Measurements from ENCODE around the gene TOM1. TPM values are rescaled to one million over a fixed set of nuclear protein-coding genes. Genes with fewer than 3 reads are reported as not detected.

The TOM1 gene
- total RNA-seq, 1 experiment from 2014 or later = 19.0 TPM

DNA sequence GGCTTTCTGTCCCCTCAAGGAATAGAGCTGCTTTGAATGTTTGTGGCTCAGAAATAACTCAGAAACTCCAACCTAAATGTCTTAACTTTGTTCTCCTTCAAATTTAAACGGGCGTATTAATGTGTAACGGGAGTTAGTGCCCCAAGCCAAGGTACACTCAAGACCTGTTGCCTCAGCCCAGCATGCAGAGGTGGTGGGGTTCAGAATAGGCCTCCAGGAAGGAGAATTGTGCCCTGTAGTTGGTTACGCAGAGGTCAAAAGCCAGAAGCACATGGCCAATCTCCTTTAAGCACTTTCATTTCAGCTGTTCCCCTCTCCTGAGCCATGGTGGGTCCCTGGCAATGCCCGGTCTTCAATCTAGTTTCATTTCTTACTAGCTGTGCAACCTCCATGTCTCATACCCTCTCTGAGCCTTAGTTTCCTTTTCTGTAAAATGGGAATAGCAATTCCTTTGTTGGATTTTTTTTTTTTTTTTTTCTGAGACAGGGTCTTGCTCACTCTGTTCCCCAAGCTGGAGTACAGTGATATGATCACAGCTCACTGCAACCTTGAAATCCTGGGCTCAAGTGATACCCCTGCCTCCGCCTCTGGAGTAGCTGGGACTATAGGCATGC, 85.4 kb downstream of the TOM1 start:
- H4K20me1 ChIP-seq (ENCODE audit: low read length) = no peaks in the 10 kb centered on the region
- no peaks in the 10 kb centered on the region for H3K9me2 ChIP-seq (replicated peaks; ENCODE audit: low read length)
- no peaks in the 10 kb centered on the region for H3K9me3 ChIP-seq (ENCODE audit: low read length)
- ATAC-seq = no peak
- BruUV-seq (replicated peaks) = no TSS peak
- no peak overlapping the region for H3K9ac ChIP-seq (ENCODE audit: low read length)
- intact Hi-C loops (cut with micrococcal nuclease) = no loop called here
- H3K27ac ChIP-seq (ENCODE audit: low read length) = no peak overlapping the region
- ChIA-PET CTCF (no interaction called here), POLR2A (ENCODE audit: unreplicated experiment) (no interaction called here)
- H2AFZ ChIP-seq (ENCODE audit: low read length) = no peak overlapping the region
- H3K4me1 ChIP-seq (ENCODE audit: insufficient read depth, low read length) = peaks cover 13% of the 10 kb centered on the region; the same call in 1 of the 2 replicates
- peaks cover 9% of the 10 kb centered on the region for H3K79me2 ChIP-seq (ENCODE audit: low read length)
- no peak for TF ChIP-seq EZH2 (IDR thresholded peaks at IDR 0.05; ENCODE audit: low read length, unreplicated experiment)
- no peak for TF ChIP-seq EZH2phosphoT487 (IDR thresholded peaks at IDR 0.05; ENCODE audit: borderline replicate concordance, low read length)
- TF ChIP-seq, protein P1, sequence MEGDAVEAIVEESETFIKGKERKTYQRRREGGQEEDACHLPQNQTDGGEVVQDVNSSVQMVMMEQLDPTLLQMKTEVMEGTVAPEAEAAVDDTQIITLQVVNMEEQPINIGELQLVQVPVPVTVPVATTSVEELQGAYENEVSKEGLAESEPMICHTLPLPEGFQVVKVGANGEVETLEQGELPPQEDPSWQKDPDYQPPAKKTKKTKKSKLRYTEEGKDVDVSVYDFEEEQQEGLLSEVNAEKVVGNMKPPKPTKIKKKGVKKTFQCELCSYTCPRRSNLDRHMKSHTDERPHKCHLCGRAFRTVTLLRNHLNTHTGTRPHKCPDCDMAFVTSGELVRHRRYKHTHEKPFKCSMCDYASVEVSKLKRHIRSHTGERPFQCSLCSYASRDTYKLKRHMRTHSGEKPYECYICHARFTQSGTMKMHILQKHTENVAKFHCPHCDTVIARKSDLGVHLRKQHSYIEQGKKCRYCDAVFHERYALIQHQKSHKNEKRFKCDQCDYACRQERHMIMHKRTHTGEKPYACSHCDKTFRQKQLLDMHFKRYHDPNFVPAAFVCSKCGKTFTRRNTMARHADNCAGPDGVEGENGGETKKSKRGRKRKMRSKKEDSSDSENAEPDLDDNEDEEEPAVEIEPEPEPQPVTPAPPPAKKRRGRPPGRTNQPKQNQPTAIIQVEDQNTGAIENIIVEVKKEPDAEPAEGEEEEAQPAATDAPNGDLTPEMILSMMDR (conservative IDR thresholded peaks at IDR 0.05; ENCODE audit: low read depth, low read length) = no peak
- H3K4me2 ChIP-seq (ENCODE audit: low read length) = no peak overlapping the region
- DNase-seq = no peak
- no peak overlapping the region for H3K4me3 ChIP-seq (ENCODE audit: low read length)
- H3K36me3 ChIP-seq (ENCODE audit: low read depth, low read length) = no peaks in the 10 kb centered on the region
- H3K27me3 ChIP-seq (ENCODE audit: low read length) = no peaks in the 10 kb centered on the region
- H3F3A ChIP-seq (ENCODE audit: low read length, unreplicated experiment) = no peaks in the 10 kb centered on the region

DNA sequence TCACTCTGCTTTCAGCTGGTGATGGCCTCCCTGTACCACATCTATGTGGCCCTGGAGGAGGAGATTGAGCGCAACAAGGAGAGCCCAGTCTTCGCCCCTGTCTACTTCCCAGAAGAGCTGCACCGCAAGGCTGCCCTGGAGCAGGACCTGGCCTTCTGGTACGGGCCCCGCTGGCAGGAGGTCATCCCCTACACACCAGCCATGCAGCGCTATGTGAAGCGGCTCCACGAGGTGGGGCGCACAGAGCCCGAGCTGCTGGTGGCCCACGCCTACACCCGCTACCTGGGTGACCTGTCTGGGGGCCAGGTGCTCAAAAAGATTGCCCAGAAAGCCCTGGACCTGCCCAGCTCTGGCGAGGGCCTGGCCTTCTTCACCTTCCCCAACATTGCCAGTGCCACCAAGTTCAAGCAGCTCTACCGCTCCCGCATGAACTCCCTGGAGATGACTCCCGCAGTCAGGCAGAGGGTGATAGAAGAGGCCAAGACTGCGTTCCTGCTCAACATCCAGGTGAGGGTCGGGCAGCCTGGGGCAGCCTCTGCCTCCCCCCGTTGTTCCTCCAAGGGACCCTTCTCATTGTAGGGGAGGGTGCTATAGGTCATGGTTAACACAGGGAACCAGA, 87.1 kb downstream of the TOM1 start:
- Histone ChIP-seq H3K27me3 (ENCODE audit: low read length) (no peaks in the 10 kb centered on the region), H3K27ac (ENCODE audit: low read length) (no peak overlapping the region), H3K4me3 (ENCODE audit: low read length) (no peak overlapping the region), H3K9me2 (replicated peaks; ENCODE audit: low read length) (no peaks in the 10 kb centered on the region), H3K9me3 (ENCODE audit: low read length) (no peaks in the 10 kb centered on the region), H3K9ac (ENCODE audit: low read length) (no peak overlapping the region), H2AFZ (ENCODE audit: low read length) (no peak overlapping the region), H3K4me1 (ENCODE audit: insufficient read depth, low read length) (0 out of 2 replicates have a peak, but pooled peaks cover 4% of the 10 kb centered on the region), H3F3A (ENCODE audit: low read length, unreplicated experiment) (no peaks in the 10 kb centered on the region), H4K20me1 (ENCODE audit: low read length) (no peaks in the 10 kb centered on the region), H3K36me3 (ENCODE audit: low read depth, low read length) (no peaks in the 10 kb centered on the region), H3K4me2 (ENCODE audit: low read length) (no peak overlapping the region), H3K79me2 (ENCODE audit: low read length) (peaks cover 4% of the 10 kb centered on the region)
- intact Hi-C loops (cut with micrococcal nuclease) = no loop called here
- BruUV-seq (replicated peaks) = no TSS peak
- TF ChIP-seq EZH2phosphoT487 (IDR thresholded peaks at IDR 0.05; ENCODE audit: borderline replicate concordance, low read length) = no peak
- no peak for TF ChIP-seq EZH2 (IDR thresholded peaks at IDR 0.05; ENCODE audit: low read length, unreplicated experiment)
- TF ChIP-seq, protein P1 (conservative IDR thresholded peaks at IDR 0.05; ENCODE audit: low read depth, low read length) = no peak
- POLR2A ChIA-PET (ENCODE audit: unreplicated experiment) = no interaction called here
- CTCF ChIA-PET = no interaction called here
- DNase-seq = no peak
- no peak for ATAC-seq

DNA sequence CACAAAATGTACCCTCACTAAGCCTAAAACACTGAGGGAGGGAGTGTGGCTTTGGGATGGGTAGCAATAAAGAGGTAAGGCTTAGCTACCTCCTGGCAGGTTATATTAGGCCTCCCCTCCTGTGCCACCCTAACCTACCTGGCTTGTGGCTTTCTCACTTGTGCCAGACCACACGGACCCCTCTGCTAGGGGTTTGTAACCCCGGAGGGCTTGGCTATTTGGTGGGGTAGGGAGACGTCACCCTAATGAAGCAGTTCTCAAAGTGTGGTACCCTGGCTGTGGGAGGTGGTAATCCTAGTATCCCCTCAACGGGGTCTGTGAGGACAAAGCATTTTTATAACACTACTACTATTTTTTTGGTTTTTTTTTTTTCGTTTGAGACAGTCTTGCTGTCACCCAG, 91.2 kb downstream of the TOM1 start:
- TF ChIP-seq, protein P1 (conservative IDR thresholded peaks at IDR 0.05; ENCODE audit: low read depth, low read length) = no peak
- TF ChIP-seq EZH2phosphoT487 (IDR thresholded peaks at IDR 0.05; ENCODE audit: borderline replicate concordance, low read length) (no peak), EZH2 (IDR thresholded peaks at IDR 0.05; ENCODE audit: low read length, unreplicated experiment) (no peak)
- no TSS peak for BruUV-seq (replicated peaks)

More for the DNA sequence above, 91.2 kb downstream of the TOM1 start:
- Histone ChIP-seq H4K20me1 (ENCODE audit: low read length) (no peaks in the 10 kb centered on the region), H3K9me2 (replicated peaks; ENCODE audit: low read length) (no peaks in the 10 kb centered on the region), H3K4me3 (ENCODE audit: low read length) (no peak overlapping the region), H3K27ac (ENCODE audit: low read length) (no peak overlapping the region), H3F3A (ENCODE audit: low read length, unreplicated experiment) (no peaks in the 10 kb centered on the region), H3K9me3 (ENCODE audit: low read length) (no peaks in the 10 kb centered on the region), H3K79me2 (ENCODE audit: low read length) (no peaks in the 10 kb centered on the region), H3K27me3 (ENCODE audit: low read length) (no peaks in the 10 kb centered on the region), H3K4me1 (ENCODE audit: insufficient read depth, low read length) (no peaks in the 10 kb centered on the region), H3K36me3 (ENCODE audit: low read depth, low read length) (no peaks in the 10 kb centered on the region), H3K9ac (ENCODE audit: low read length) (no peak overlapping the region), H3K4me2 (ENCODE audit: low read length) (no peak overlapping the region), H2AFZ (ENCODE audit: low read length) (no peak overlapping the region)
- ATAC-seq = no peak
- CTCF ChIA-PET = no interaction called here
- intact Hi-C loops (cut with micrococcal nuclease) = no loop called here
- DNase-seq = no peak
- POLR2A ChIA-PET (ENCODE audit: unreplicated experiment) = no interaction called here
